ENCODE results near the gene GIT1.
A peak's percentile ranks its signal among the peaks of the same experiment; 100 is the strongest.

Gene GIT1

DNA sequence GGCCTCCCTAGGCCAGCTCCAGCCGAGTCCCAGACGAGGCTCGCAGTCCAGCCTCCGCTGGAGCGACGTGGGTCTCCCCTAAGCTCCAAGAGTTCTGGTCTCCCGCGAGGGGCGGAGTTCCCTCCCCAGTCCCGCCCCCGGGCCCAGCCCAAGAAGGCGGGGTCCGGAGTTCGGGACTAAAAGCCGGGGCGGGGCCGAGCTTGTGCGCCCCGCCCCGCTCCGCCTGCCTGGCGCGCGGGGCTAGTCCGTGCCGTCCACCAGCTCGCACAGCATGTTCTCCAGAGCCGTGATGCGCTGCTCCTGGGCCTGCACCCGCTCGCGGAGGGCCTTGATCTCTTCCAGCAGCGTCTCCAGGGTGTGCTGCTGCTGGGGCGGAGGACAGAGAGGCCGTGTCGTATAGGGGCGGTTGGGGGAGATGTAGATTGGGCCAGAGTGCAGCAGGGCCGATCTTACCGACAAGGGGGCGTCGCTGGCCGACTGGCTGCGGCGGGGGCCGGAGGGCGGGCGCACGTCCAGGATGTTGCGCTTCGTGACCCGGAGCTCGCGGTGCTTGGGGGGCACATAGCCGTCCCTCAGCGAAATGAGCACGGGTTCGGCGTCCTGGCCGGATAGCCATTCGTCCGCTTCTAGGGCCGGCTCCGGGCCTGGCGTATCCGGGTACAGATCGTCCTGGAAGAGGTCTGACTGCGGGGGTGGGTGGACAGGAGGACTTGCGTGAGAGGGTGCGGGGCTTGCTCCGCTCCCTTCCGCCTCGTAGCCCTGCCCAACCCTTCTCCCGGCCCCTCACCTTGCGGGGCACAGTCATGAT, 26.2 kb upstream of the GIT1 start:
- DNase-seq: peak; percentile 85 to 89

DNA sequence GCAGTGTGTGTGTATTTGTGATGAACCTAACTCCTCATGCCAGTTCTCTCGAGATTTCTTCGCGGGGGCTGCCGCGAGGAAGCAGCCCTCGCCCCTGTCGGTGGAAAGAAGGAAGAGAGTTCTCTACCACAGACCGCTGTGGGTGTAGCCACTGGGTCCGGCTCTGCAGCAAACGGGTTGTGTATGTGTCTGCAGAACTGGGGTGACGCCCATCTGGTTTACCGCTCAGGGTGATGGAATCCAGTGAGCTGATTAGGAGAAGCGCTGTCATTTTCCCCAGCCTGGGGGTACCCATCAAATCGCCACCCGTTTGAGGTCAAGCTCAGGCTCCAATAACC, 25.6 kb upstream of the GIT1 start:
- DNase-seq: peak; percentile 76 to 82

DNA sequence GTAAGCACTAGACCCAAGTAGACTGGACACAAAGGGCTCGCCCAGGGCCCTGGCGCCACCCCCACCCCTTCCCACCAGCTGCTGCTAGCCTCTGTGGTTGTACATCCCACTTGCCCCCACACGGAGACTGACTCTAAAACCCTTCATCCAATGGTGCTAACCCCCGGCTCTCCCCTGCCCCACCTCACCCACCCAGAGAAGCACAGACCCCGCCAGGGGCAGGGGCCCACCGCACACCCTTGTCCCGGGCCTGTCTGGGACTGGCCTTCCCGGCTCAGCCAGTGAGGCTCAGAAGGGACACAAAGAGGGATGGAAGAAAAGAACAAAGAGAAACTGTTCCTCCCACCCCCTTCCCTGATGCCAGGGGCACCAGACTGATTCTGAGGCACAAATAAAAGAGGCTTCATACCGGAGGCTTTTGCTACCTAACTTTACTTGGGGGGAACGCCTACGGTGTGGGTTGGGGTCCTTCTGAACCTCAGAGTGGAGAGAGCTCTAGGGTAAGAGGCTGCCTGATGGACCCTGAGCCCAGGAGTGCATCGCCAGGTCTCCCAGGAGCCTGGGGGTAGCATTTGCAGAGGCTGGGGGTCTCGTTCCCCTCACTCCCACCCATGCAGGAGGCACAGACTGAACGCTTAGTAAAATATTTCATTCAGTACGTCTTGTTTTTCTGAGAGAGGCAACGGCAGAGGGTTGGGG, 25.1 kb upstream of the GIT1 start:
- no peak for DNase-seq

DNA sequence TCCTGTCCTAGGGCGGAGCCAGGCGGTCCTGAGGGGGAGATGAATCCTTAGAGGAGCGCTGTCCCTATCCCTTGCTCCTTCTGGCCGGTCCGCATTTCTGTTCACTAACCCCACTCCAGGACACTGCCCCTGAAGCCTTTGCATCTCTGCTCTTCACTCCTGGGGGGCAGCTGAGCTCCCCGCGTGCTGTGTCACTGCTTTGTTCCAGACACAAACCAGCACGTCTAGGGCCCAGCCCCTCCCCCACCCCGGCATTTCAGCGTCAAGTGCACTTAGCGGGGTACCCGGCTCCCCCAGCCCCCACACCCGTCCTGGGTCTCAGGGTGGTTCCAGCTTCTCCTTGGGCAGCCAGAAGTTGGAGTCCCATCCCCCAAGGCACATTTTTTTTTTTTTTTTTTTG, 24.4 kb upstream of the GIT1 start:
- DNase-seq: no peak

DNA sequence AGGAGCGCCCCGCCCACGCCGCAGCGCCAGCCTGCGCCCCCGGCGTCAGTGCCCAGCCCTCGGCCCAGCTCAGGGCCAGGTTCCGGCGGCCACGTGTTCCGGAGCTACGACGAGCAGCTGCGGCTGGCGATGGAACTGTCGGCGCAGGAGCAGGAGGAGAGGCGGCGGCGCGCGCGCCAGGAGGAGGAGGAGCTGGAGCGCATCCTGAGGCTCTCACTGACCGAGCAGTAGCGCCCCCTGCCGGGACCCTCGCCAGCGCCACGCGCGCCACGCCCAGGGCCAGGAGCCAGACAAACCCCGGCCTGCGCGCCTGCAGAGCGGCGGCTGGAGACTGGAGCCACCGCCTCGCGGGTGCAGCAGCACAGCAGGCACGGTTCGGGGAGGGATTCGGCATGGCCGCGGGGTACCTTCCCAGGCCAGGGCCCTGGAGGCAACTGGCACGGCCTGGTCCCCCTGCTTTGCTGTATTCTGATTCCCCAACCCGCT, 23.9 kb upstream of the GIT1 start:
- DNase-seq: peak; percentile 90 to 94

DNA sequence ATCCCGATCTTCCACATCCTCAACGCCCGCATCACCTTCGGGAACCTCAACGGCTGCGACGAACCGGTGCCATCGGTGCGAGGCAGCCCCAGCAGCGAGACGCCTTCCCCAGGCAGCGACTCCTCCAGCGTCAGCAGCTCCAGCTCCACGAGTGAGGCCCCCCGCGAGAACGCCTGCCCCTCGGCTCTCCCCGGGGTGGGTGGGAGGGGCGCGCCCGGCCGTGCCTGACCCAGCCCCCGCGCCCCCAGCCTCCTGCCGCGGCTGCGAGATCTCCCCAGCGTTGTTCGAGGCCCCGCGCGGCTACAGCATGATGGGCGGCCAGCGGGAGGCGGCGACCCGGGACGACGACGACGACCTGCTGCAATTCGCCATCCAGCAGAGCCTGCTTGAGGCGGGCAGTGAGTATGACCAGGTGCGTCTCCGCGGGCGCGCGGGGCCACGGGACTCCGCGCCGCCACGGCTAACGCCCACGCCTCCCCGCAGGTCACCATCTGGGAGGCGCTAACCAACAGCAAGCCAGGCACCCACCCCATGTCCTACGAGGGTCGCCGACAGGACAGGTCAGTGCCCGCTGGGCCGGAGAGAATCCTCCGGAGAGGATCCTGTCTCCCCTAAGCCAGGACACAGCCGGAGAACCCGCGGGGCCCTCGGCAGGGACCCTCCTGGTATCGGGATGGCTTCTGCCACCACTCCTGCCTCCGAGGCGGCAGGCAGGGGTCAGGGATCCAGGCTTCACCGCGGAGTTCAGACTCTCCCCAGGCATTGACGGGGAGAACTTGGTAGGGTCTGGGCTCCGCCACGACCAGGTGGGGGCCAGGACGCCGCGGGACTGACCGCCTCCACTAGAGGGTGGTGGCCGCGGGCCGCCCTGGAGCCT, 23.2 kb upstream of the GIT1 start:
- DNase-seq: no peak

DNA sequence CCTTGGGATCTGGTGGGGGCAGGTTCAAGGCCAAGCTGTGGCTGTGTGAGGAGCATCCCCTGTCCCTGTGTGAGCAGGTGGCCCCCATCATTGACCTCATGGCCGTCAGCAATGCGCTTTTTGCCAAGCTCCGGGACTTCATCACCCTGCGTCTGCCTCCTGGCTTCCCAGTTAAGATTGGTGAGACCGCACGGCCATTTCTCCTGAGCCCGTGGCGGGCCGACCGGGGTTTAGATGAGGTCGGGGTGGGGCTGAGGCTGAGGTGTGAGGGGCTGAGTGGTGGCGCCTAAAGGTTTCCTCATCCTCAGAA, 22.6 kb upstream of the GIT1 start:
- no peak for DNase-seq

DNA sequence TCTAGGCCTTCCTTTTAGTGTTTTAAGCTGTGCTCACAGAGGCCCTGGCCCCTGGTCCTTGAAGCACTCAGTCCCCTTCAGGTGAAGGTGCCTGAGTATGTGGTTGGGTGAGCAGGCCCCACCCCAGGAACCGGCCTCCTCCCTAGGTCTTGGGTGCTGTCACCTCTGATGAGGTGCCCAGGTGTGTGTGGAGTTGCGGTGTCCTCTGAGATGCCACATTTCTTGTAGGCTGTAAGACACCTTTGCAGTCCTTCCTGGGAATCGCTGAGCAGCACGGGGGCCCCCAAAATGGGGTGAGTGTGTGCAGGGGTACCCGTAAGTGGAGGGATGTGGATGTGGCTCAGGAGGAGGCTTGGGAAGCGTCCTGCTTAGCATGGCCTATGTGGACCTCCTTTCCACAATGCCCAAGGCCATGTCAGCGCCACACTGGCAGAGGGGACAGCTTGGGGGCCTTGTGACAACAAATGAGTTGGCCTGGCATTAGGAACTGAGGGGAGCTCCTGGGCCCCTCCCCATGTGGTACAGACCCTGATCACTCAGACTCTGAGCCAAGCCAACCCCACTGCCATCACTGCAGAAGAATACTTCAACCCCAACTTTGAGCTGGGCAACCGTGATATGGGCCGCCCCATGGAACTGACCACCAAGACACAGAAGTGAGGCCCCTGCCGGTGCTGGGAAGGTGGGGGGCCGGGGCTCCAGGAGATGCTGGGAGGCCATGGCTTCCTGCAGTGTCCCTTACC, 22.1 kb upstream of the GIT1 start:
- DNase-seq: no peak

DNA sequence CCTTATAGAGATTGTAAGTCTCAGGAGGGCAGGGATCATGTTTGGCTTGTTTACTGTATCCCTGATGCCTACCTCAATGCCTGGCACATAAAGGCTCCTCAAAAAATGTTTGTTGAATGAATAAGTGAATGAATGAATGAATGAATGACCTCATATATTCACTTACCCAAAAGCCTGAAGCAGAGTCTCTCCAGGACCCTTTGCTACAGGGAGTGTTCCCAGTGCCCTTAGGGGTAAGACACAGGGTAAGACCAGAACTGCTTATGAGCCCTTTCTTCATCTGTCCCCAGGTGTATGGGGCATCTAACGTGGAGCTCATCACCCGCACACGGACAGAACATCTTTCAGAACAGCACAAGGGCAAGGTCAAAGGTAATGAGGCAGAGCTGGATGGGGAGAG, 20.9 kb upstream of the GIT1 start:
- DNase-seq: no peak

DNA sequence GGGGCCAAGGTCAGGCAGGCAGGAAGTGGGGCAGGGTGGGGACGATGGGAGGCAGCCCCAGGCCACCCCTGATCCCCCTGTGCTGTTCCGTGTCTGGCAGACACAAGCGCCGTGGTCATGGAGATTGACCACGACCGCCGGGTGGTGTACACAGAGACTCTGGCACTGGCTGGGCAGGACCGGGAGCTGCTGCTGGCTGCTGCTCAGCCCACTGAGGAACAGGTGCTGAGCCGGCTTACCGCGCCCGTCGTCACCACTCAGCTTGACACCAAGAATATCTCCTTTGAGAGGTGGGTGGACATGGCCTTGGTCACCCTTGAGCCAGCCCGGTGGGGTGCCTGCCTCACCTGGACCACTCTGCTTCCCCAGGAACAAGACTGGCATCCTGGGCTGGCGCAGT, 19.5 kb upstream of the GIT1 start:
- DNase-seq: no peak

DNA sequence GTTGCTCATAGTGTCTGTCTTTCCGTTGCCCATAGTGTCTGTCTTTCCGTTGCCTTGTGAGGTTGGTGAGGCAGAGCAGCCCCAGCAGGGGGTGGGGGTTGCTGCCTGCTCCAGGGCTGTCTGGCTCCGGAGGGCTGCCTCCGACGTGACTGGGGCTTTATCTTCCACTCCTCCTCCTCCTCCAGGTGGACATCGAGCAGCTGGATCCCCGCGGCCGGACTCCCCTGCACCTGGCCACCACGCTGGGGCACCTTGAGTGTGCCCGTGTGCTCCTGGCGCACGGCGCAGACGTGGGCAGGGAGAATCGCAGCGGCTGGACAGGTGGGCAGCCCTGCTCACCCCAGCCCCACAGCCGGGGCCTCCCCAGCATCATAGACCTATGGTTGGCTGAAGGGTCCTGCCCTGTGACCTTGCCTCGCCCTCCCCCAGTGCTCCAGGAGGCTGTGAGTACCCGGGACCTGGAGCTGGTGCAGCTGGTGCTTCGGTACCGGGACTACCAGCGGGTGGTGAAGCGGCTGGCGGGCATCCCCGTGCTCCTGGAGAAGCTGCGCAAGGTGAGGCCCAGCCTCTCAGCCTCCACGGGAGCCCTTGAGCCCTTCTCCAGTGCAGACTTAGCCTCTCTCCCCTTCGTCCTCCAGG, 18.2 kb upstream of the GIT1 start:
- DNase-seq: no peak

DNA sequence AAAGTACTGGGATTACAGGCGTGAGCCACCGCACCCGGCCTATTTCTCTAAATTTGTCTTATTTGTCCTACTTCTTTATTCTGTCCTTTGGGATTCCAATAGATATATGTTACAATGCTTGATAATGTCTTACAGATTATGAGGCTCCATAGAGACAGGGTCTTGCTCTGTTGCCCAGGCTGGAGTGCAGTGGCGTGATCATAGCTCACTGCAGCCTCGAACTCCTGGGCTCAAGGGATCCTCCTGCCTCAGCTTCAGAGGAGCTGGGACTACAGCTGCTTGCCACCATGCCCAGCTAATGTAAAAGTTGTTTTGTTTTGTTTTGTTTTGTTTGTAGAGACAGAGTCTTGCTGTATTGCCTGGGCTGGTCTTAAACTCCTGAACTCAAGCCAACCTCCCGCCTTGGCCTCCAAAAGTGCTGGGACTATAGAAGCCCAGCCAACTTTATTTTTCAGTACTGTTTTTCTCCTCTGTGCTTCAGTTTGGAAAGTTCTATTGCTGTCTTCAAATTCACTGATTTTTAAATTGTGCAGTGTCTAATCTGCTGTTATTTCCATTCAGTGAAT, 13.7 kb upstream of the GIT1 start:
- DNase-seq: no peak

DNA sequence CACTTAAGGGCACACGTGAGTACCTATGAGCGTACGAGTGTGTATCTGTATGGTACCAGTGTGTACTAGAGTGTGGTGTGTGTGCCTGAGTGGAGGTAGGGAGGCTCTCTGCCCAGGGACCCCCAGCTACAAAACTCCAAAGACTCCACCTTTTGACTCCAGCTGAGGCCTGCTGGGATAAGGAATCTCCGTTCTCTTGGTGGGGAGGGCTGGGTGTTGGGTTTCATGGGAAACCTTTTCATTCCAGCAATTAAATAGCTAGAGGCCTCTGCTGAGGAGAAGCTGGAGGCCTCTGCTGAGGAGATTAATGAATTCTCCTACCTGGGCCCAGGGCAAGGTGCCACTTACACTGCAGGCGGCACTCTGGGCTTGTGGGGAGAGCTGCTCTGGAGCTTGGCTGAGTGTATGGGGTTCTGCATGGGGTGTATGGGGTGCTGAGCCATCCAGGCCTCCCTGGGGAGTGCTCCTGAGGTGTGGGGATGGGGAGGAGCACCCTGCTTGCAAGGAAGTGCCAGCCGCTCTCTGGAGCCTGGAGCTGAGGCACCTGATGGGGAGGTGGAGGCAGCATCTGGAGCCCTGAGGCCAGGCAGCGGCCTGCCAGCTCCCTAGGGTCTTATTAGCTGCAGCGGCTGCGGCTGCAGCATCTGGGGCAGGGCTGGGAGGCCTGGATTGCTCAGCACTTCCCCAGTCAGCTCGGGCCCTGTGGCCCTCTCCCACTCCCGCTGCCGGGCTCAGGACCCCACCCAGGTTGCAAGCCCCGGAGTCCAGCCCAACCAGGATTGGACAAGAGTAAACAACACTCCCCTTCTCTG, 8.1 kb upstream of the GIT1 start:
- DNase-seq: no peak

DNA sequence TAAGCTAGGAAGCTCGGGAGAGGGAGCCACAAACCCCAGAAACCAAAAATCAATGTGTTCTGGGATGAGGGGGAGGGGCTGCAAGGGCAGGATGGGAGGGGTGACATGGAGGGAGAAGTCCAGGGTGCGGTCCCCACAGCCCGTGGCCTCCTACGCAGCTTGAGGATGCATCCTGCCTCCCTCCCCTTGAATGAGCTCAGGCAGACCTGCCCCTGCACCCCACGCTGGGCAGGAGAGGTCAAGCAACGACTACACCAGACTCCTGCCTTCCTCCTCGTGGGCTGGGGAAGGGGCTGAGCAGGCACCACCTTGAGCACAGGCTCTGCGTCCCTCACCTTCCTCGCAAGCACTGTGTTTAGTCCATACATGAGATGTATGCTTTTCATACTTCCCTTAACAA, 7.4 kb upstream of the GIT1 start:
- no peak for DNase-seq

DNA sequence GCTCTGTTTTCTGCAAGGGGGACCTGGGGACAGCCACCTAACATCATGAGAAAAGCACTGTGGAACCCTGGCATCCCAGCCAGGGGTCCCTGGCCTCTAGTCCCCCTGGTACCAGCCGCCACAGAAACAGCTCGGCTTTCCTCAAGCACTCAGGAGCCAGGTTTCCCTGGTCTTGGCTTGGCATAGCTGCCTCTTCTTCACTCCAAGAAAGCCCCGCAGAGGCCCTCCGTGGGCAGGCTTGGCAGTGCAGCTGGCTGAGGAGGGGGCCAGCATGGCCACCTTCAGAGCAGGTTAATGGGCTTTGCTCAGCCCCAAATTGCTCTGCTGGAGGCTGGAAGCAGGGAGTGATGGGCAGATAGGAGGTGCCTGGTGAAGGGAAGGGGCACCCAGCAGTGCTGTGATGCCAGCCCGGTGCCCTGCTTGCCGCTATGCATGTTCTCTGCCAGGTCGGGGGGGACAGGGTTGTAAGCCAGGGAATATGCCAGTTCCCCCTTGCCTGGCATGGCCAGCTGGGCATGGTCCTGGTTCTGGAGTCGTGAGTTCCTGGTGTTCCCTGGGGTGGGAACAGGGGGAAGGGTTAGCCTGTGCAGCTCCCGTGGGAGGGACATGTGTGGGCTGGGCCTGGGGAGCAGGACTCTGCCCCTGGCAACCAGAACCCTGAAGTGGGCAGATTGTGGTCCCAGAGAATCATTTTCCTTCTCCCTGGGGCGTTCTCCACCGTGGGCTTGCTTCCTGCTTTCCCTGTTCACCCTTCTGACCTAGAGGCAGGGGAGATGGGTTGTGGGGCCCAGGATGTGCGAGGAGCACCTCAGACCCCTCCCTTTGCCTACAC, 6.7 kb upstream of the GIT1 start:
- DNase-seq: no peak

DNA sequence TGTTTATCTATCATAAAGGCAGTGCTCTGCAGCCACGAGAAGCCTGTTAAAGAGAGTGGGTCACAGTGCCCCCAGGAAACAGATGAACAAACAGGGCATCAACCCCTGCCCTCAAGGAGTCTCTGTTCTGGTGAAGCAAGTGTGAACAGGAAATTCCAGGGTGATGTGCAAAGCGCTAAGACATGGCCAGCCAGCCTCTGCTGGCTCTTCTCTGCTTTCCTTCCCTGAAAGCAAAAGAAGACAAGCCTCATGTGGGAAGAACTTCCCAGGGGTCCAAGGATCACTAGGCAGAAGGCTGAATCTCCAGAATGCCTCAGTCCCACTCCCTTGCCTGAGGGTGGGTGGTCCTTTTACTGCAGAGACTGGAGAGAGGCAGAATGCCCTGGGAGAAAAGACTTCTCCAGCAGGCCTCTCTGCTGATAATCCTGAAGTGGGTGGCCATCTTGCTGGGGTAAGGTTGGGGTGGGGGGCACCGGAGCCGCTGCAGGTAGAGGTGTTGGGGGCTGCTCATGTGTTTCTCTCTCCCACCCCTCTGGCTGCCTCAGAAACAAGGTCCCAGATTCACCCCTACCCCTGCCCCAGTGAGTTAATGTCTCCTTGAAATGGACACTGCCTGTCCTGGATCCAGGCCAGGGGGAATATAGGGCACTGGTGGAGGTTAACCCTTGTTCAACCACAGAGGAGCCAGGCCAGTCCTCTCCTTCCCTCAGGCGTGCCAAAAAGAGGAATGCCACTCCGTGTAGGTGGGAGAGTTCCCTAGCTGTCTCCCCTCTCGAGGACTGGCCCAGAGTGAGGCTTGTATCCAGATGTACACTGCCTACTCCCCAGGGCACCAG, 5.9 kb upstream of the GIT1 start:
- no peak for DNase-seq

DNA sequence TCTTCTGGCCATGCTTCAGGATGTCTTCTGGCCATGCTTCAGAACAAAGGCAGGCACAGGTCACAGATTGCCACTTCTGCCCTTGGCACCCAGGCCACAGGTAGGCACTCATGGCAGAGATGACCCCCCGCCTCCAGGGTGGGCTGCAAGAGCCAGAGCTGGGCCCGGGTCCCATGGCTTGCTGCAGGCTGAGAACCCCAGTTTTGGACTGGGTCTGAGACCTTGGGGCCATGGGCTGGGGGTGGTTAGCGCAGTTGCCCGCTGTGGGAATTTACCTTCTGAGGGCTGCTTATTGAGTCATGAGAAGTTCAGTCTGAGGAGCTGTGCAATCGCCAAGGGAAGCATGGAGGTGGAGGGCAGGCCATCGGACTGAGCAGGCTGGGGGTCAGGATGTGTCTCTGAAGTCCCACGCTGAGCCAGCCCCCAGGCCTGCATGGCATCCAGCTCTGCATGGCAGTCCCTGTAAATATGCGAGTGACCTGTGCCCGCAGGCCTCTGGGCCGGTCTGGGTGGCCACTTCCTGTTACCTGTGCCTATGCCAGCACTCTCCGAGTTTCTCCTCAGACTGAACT, 5.2 kb upstream of the GIT1 start:
- DNase-seq: no peak

DNA sequence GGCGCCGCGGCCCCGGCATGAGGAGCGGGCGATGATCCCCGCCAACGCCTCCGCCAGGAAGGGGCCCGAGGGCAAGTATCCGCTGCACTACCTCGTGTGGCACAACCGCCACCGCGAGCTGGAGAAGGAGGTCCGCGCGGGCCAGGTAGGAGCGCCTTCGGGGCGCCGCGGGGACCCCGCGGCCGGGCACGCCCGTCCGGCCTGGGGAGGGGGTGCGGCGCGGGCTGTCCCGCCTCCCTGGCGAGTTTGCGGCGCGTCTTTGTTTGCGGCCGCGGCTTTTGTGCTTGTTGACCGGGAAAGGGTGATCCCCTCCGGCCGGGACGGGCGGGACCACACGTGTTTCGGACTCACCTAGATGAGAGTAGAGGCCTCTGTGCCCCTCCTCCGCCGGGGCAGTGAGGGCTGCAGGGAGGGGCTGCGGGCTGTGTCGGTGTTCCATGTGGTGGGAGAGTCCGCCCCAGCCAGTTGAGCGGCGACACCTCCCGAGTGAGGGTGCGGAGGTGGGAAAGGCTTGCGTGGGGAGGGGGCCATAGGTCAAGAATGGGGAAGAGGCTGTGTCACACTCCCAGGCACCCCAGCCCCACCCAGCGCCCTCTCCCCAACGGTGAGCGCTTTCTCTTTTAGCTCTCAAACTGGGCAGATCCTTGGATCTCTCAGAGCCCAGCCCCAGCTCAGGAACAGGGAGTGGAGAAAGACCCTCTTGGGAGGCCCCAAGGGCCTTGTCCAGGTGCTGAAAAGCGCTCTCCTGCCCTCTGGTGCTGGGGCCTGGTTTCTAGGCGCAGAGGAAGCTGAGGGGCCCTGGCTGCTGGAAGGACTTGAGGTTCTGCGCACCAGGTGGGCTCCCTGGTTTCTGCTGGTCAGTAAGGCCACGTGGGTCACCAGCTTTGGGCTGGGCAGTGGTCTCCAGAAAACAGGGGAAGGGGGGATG, 4.4 kb upstream of the GIT1 start:
- DNase-seq: no peak
